Neural progenitor cell (in vitro differentiated cells): ENCODE data around the gene CHMP4A. TPM values are rescaled to one million over a fixed set of nuclear protein-coding genes. Genes with fewer than 3 reads are reported as not detected.

ENCODE experiments used
- DNase-seq: peaks from one replicate; pipeline ENCODE4 v3.0.0-alpha.2; 2016; ENCODE audit warnings: low spot score
- H2AFZ ChIP-seq: fragments of 200-600 bp; sonication (generic); replicated peaks from 2 replicates; pipeline ENCODE4 v1.6.1; 2016; ENCODE audit warnings: antibody characterized with exemption
- H3F3A ChIP-seq: fragments of 200-600 bp; sonication (generic); 2 replicates; pipeline ENCODE4 v1.6.1; 2016; ENCODE audit warnings: antibody characterized with exemption, low read depth
- H3K27ac ChIP-seq: fragments of 200-600 bp; sonication (generic); 2 replicates; pipeline ENCODE4 v1.5.1; 2016; ENCODE audit warnings: mild to moderate bottlenecking
- H3K27me3 ChIP-seq: fragments of 200-600 bp; sonication (generic); 2 replicates; pipeline ENCODE4 v1.6.1; 2016; ENCODE audit warnings: mild to moderate bottlenecking, moderate library complexity
- H3K36me3 ChIP-seq: fragments of 200-600 bp; sonication (generic); 2 replicates; pipeline ENCODE4 v1.5.1; 2016
- H3K4me1 ChIP-seq: fragments of 200-600 bp; sonication (generic); 2 replicates; pipeline ENCODE4 v1.6.1; 2016; ENCODE audit warnings: mixed run types
- H3K4me2 ChIP-seq: fragments of 200-600 bp; sonication (generic); 2 replicates; pipeline ENCODE4 v1.6.1; 2016
- H3K4me3 ChIP-seq: fragments of 200-600 bp; sonication (generic); 2 replicates; pipeline ENCODE4 v1.5.1; 2016
- H3K79me2 ChIP-seq: fragments of 200-600 bp; sonication (generic); 2 replicates; pipeline ENCODE4 v1.6.1; 2016; ENCODE audit warnings: low read depth
- H3K9ac ChIP-seq: fragments of 200-600 bp; sonication (generic); 2 replicates; pipeline ENCODE4 v1.6.1; 2016
- H3K9me3 ChIP-seq: fragments of 200-600 bp; sonication (generic); 2 replicates; pipeline ENCODE4 v1.5.1; 2016; ENCODE audit warnings: low read depth
- H4K20me1 ChIP-seq: fragments of 200-600 bp; sonication (generic); 2 replicates; pipeline ENCODE4 v1.6.1; 2016; ENCODE audit warnings: low read depth
- H3K27ac Mint-ChIP-seq: 3 replicates; pipeline ENCODE4 v1.8.0; 2021; ENCODE audit warnings: mixed read lengths
- H3K27me3 Mint-ChIP-seq: 2 replicates; pipeline ENCODE4 v1.8.0; 2022; ENCODE audit warnings: low read depth, mild to moderate bottlenecking, inconsistent platforms, moderate library complexity, mixed read lengths; ENCODE audit not compliant: insufficient read depth
- H3K36me3 Mint-ChIP-seq: 3 replicates; pipeline ENCODE4 v1.8.0; 2021; ENCODE audit warnings: mixed read lengths
- H3K4me1 Mint-ChIP-seq: 3 replicates; pipeline ENCODE4 v1.8.0; 2021; ENCODE audit warnings: mixed read lengths
- H3K4me3 Mint-ChIP-seq: 3 replicates; pipeline ENCODE4 v1.8.0; 2021; ENCODE audit warnings: mild to moderate bottlenecking, moderate library complexity, mixed read lengths
- H3K9me3 Mint-ChIP-seq: 3 replicates; pipeline ENCODE4 v1.8.0; 2020; ENCODE audit warnings: mixed read lengths
- CTCF ChIP-seq: fragments of 200-600 bp; sonication (generic); IDR thresholded peaks from 2 replicates; pipeline ENCODE4 v1.5.1; 2017; ENCODE audit warnings: antibody characterized with exemption, mild to moderate bottlenecking
- EZH2 ChIP-seq: fragments of 200-600 bp; sonication (generic); IDR thresholded peaks from 2 replicates; pipeline ENCODE4 v1.6.1; 2017; ENCODE audit warnings: antibody characterized with exemption, mild to moderate bottlenecking, moderate library complexity
- EZH2phosphoT487 ChIP-seq: fragments of 200-600 bp; sonication (generic); IDR thresholded peaks from 2 replicates; pipeline ENCODE4 v1.6.1; 2017; ENCODE audit warnings: antibody characterized with exemption
- small RNA-seq: library from RNA; depleted of rRNA; stranded (forward); fragments of <200 nt; gene quantifications from one replicate; pipeline ENCODE3, GENCODE V24; 2015
- total RNA-seq: library from RNA; depleted of rRNA; stranded (reverse); fragments of >200 nt; gene quantifications from 2 replicates; pipeline ENCODE4 v1.2.3, GENCODE V29; 2015; ENCODE audit warnings: low replicate concordance

CHMP4A gene
- total RNA-seq, 1 donor from 2014 or later = 35.3 TPM

GRCh38 chr14:24160499-24160849 is 52.8 kb downstream of the CHMP4A start:
- Histone ChIP-seq H3K9me3 (no peaks in the 10 kb centered on the region), H4K20me1 (peaks cover 5% of the 10 kb centered on the region), H3K4me3 (no peak overlapping the region), H3K9ac (no peak overlapping the region), H3K79me2 (no peaks in the 10 kb centered on the region), H3K4me2 (no peak overlapping the region), H3K4me1 (no peaks in the 10 kb centered on the region), H3K27ac (no peak overlapping the region), H3K27me3 (no peaks in the 10 kb centered on the region), H2AFZ (no peak overlapping the region), H3K36me3 (no peaks in the 10 kb centered on the region), H3F3A (peaks cover 8% of the 10 kb centered on the region)
- DNase-seq = no peak
- H3K4me3 Mint-ChIP-seq = no peak overlapping the region
- H3K27ac Mint-ChIP-seq = no peak overlapping the region
- TF ChIP-seq EZH2phosphoT487 (no peak), CTCF (no peak), EZH2 (no peak)
- peaks cover 16% of the 10 kb centered on the region for H3K36me3 Mint-ChIP-seq
- no peaks in the 10 kb centered on the region for H3K9me3 Mint-ChIP-seq
- peaks cover 4% of the 10 kb centered on the region for H3K27me3 Mint-ChIP-seq
- H3K4me1 Mint-ChIP-seq = peaks cover 12% of the 10 kb centered on the region

- Histone ChIP-seq H4K20me1 (peaks cover 5% of the 10 kb centered on the region), H3K36me3 (no peaks in the 10 kb centered on the region), H3K27ac (no peak overlapping the region), H3K79me2 (no peaks in the 10 kb centered on the region), H2AFZ (no peak overlapping the region), H3K4me3 (no peak overlapping the region), H3K27me3 (no peaks in the 10 kb centered on the region), H3K9ac (no peak overlapping the region), H3K9me3 (no peaks in the 10 kb centered on the region), H3K4me1 (no peaks in the 10 kb centered on the region), H3K4me2 (no peak overlapping the region), H3F3A (peaks cover 8% of the 10 kb centered on the region)
- Mint-ChIP-seq H3K27ac (no peak overlapping the region), H3K27me3 (peaks cover 4% of the 10 kb centered on the region), H3K4me1 (peaks cover 12% of the 10 kb centered on the region), H3K36me3 (peaks cover 18% of the 10 kb centered on the region), H3K4me3 (no peak overlapping the region), H3K9me3 (no peaks in the 10 kb centered on the region)
- no peak for DNase-seq
- no peak for TF ChIP-seq CTCF
These were observed 53.4 kb downstream of the CHMP4A start for GRCh38 chr14:24159777-24160498.

Small RNAs within 50 kb of the gene (small RNA-seq; reads per million reads assigned to genes)
- gene AL136295.4 = not detected
- not detected for gene CHMP4A
- not detected for gene IPO4
- not detected for gene IRF9
- gene MDP1 = not detected

Other genes with a start within 250 kb of the CHMP4A start
- gene DHRS4L2, start 224.6 kb downstream of the CHMP4A start, total RNA-seq = 3.6 and 7.4 TPM in 2 replicates
- 0.77 and 1.4 TPM in 2 replicates for gene CARMIL3, start 161.5 kb downstream of the CHMP4A start, total RNA-seq
- not detected in 2 replicates for gene CPNE6, start 141.9 kb downstream of the CHMP4A start, total RNA-seq
- gene PCK2, start 119.2 kb downstream of the CHMP4A start, total RNA-seq = 11.1 and 26.6 TPM in 2 replicates
- gene DCAF11, start 98.7 kb downstream of the CHMP4A start, total RNA-seq = 66.5 and 83.8 TPM in 2 replicates
- gene NRL, start 98.5 kb downstream of the CHMP4A start, total RNA-seq = 0.54 and 1.9 TPM in 2 replicates
- 0.77 and 1.2 TPM in 2 replicates for gene FITM1, start 82.8 kb downstream of the CHMP4A start, total RNA-seq
- 32.7 and 37.5 TPM in 2 replicates for gene PSME1, start 77.3 kb downstream of the CHMP4A start, total RNA-seq
- 14.0 and 23.8 TPM in 2 replicates for gene EMC9, start 71.9 kb downstream of the CHMP4A start, total RNA-seq
- 43.5 and 53.5 TPM in 2 replicates for gene PSME2, start 66.9 kb downstream of the CHMP4A start, total RNA-seq
- 28.8 and 38.3 TPM in 2 replicates for gene RNF31, start 66.0 kb downstream of the CHMP4A start, total RNA-seq
- 6.9 and 9.7 TPM in 2 replicates for gene IRF9, start 52.2 kb downstream of the CHMP4A start, total RNA-seq
- gene REC8, start 41.4 kb downstream of the CHMP4A start, total RNA-seq = 34.6 and 59.8 TPM in 2 replicates
- 15.9 and 35.5 TPM in 2 replicates for gene IPO4, start 24.7 kb downstream of the CHMP4A start, total RNA-seq
- 30.5 and 37.6 TPM in 2 replicates for gene TM9SF1, start 18.0 kb downstream of the CHMP4A start, total RNA-seq
- gene TSSK4, start 7.8 kb downstream of the CHMP4A start, total RNA-seq = not detected in 2 replicates
- 18.3 and 20.1 TPM in 2 replicates for gene MDP1, start 2.6 kb upstream of the CHMP4A start, total RNA-seq
- 170 and 220 TPM in 2 replicates for gene NEDD8, start 18.9 kb upstream of the CHMP4A start, total RNA-seq
- 98.4 and 101 TPM in 2 replicates for gene GMPR2, start 19.4 kb upstream of the CHMP4A start, total RNA-seq
- gene TINF2, start 29.1 kb upstream of the CHMP4A start, total RNA-seq = 32.6 and 42.5 TPM in 2 replicates
- gene TGM1, start 49.7 kb upstream of the CHMP4A start, total RNA-seq = 2.6 and 4.9 TPM in 2 replicates
- 7.1 and 22.9 TPM in 2 replicates for gene RABGGTA, start 58.1 kb upstream of the CHMP4A start, total RNA-seq
- gene DHRS1, start 86.3 kb upstream of the CHMP4A start, total RNA-seq = 19.7 and 27.4 TPM in 2 replicates
- 14.8 and 24.7 TPM in 2 replicates for gene NOP9, start 86.4 kb upstream of the CHMP4A start, total RNA-seq
- gene CIDEB, start 94.5 kb upstream of the CHMP4A start, total RNA-seq = 0.12 TPM in 1 of 2 replicates, not detected in the other
- 1.8 and 9.0 TPM in 2 replicates for gene LTB4R2, start 96.7 kb upstream of the CHMP4A start, total RNA-seq
- gene LTB4R, start 98.0 kb upstream of the CHMP4A start, total RNA-seq = 1.9 and 4.6 TPM in 2 replicates
- not detected in 2 replicates for gene ADCY4, start 121.6 kb upstream of the CHMP4A start, total RNA-seq
- not detected in 2 replicates for gene RIPK3, start 126.5 kb upstream of the CHMP4A start, total RNA-seq
- 38.2 and 95.3 TPM in 2 replicates for gene NFATC4, start 154.7 kb upstream of the CHMP4A start, total RNA-seq
- 15.5 and 34.3 TPM in 2 replicates for gene NYNRIN, start 185.5 kb upstream of the CHMP4A start, total RNA-seq
- gene CBLN3, start 216.2 kb upstream of the CHMP4A start, total RNA-seq = 0.25 TPM in 1 of 2 replicates, not detected in the other
- gene KHNYN, start 216.5 kb upstream of the CHMP4A start, total RNA-seq = 20.4 and 34.7 TPM in 2 replicates
- gene SDR39U1, start 229.3 kb upstream of the CHMP4A start, total RNA-seq = 19.0 and 37.8 TPM in 2 replicates